AG08395 (cell line): ENCODE results near the gene F11.
"Not testable (repeated sequence)": the region's sequence is repeated elsewhere in the genome, so short reads cannot be mapped to it uniquely, and the experiment has no call there.

Source experiments
- DNase-seq: peaks from one replicate; pipeline ENCODE4 v3.0.0; 2012; ENCODE audit warnings: mixed read lengths, low spot score

Gene F11

GRCh38 chr4:186249785-186250754, 15.9 kb upstream of the F11 start:
- no peak for DNase-seq

GRCh38 chr4:186250760-186251159, 15.2 kb upstream of the F11 start:
- no peak for DNase-seq

- DNase-seq: no peak
Measured at GRCh38 chr4:186255122-186255521, 10.9 kb upstream of the F11 start.

- DNase-seq: no peak
Measured at GRCh38 chr4:186258216-186258811, 7.7 kb upstream of the F11 start.

GRCh38 chr4:186260117-186260503, 5.9 kb upstream of the F11 start:
- no peak for DNase-seq

GRCh38 chr4:186260504-186261448, 5.2 kb upstream of the F11 start:
- no peak for DNase-seq

GRCh38 chr4:186264660-186265059, 1.3 kb upstream of the F11 start:
- no peak for DNase-seq

GRCh38 chr4:186265250-186265649, 739 bp upstream of the F11 start:
- DNase-seq: not testable (repeated sequence)

GRCh38 chr4:186266729-186267456, 904 bp downstream of the F11 start:
- DNase-seq: no peak

- no peak for DNase-seq
Measured at GRCh38 chr4:186271081-186271678, 5.2 kb downstream of the F11 start.

GRCh38 chr4:186272699-186273391, 6.9 kb downstream of the F11 start:
- no peak for DNase-seq

- DNase-seq: not testable (repeated sequence)
Measured at GRCh38 chr4:186273392-186273789, 7.4 kb downstream of the F11 start.

- no peak for DNase-seq
Measured at GRCh38 chr4:186283311-186283710, 17.3 kb downstream of the F11 start.

- DNase-seq: no peak
Measured at GRCh38 chr4:186285147-186285546, 19.2 kb downstream of the F11 start.

GRCh38 chr4:186286581-186286980, 20.6 kb downstream of the F11 start:
- DNase-seq: no peak

- DNase-seq: no peak
Measured at GRCh38 chr4:186291256-186291890, 25.4 kb downstream of the F11 start.

- DNase-seq: no peak
Measured at GRCh38 chr4:186294160-186294559, 28.2 kb downstream of the F11 start.

GRCh38 chr4:186296481-186296880, 30.5 kb downstream of the F11 start:
- DNase-seq: no peak

GRCh38 chr4:186297013-186297645, 31.1 kb downstream of the F11 start:
- peak; percentile 64 for DNase-seq
